Fibroblast of villous mesenchyme (primary cell): ENCODE results near the gene CACNA1G. TPM values are rescaled to one million over a fixed set of nuclear protein-coding genes. Genes with fewer than 3 reads are reported as not detected.

ENCODE experiments used
- DNase-seq: peaks from one replicate; pipeline ENCODE4 v3.0.0-alpha.2; 2010; ENCODE audit warnings: low read depth
- H3K4me3 ChIP-seq: 2 replicates; pipeline ENCODE4 v1.5.1; 2011; ENCODE audit warnings: low read depth, mild to moderate bottlenecking, low read length
- CTCF ChIP-seq: IDR thresholded peaks from 2 replicates; pipeline ENCODE4 v1.5.1; 2012; ENCODE audit warnings: low read depth, mild to moderate bottlenecking, low read length; ENCODE audit not compliant: insufficient read depth
- total RNA-seq: library from RNA; depleted of rRNA; stranded (reverse); fragments of >200 nt; gene quantifications from 2 replicates; pipeline ENCODE4 v1.2.3, GENCODE V29; 2012

Gene CACNA1G
- total RNA-seq, 1 donor = 0.43 TPM

GRCh38 chr17:50642071-50642721, 81.7 kb downstream of the CACNA1G start:
- no peak overlapping the region for H3K4me3 ChIP-seq
- no peak for DNase-seq
- TF ChIP-seq CTCF = no peak

GRCh38 chr17:50642722-50643656, 82.5 kb downstream of the CACNA1G start:
- no peak for DNase-seq
- H3K4me3 ChIP-seq = no peak overlapping the region
- no peak for TF ChIP-seq CTCF

DNA sequence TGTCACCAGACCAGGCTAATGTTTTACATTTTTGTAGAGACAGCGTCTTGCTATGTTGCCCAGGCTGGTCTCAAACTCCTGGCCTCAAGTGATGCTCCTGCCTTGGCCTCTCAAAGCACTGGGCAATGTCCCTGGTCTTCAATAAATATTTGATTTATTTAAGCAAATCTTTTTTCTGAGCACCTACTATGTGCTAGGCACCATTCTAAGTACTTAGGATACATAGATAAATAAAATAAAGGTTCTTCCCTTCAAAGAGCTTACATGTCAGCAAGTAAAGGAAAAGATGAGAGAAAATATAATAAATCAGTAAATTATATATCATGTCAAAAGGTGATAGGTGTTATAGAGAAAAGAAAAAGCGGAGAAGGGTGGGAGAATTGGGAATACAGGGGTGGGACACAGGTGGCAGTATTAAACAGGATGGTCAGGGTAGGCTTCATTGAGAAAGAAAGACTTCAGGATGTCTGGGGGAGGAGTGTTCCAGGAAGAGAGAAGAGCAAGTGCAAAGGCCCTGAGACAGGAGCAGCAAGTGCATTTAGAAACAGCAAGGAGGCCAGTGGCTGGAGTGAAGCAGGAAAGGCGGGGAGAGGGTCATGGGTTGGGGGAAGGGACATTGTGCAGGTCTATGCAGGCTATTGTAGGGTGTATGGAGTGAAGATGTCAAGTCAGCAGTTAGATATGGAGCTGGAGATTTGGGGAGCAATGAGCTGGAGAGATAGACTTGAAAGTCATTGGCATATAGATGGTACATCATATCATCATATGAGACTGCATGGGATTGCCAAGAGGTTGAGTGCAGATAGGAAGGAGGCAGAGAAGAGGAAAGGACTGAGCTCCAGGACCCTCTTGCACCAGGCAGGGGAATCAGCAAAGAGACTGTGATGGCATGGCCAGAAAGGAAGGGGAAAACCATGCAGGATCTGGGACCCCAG, 85.5 kb downstream of the CACNA1G start:
- TF ChIP-seq CTCF = no peak
- DNase-seq = no peak
- H3K4me3 ChIP-seq = no peak overlapping the region

DNA sequence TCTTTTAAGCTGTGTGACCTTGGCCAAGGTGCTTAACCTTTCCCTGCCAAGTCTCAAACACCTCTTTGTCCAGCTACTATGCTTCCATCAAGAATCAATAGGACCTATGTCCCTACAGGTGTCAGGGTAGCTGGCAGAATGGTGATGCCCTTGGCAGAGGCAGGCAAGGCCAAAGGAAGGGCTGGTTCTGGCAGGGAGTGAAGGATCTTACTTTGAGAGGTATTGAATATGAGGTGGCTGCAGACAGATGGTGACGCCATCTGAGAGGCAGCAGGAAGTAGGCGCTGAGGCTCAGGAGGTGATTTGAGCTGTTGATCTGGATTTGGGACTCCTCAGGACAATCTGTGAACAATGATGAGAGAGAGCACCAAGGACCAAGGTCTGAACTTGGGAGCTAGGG, 86.7 kb downstream of the CACNA1G start:
- no peak for TF ChIP-seq CTCF
- DNase-seq = no peak
- H3K4me3 ChIP-seq = no peak overlapping the region

- no peak for TF ChIP-seq CTCF
- no peak overlapping the region for H3K4me3 ChIP-seq
- no peak for DNase-seq
Observed at GRCh38 chr17:50649042-50649908, 88.8 kb downstream of the CACNA1G start.

GRCh38 chr17:50651661-50652060, 91.1 kb downstream of the CACNA1G start:
- no peak for DNase-seq

More at GRCh38 chr17:50651661-50652060, 91.1 kb downstream of the CACNA1G start:
- no peak overlapping the region for H3K4me3 ChIP-seq
- TF ChIP-seq CTCF = no peak
